Measurements from ENCODE around the gene POU2F2.

Gene POU2F2

DNA sequence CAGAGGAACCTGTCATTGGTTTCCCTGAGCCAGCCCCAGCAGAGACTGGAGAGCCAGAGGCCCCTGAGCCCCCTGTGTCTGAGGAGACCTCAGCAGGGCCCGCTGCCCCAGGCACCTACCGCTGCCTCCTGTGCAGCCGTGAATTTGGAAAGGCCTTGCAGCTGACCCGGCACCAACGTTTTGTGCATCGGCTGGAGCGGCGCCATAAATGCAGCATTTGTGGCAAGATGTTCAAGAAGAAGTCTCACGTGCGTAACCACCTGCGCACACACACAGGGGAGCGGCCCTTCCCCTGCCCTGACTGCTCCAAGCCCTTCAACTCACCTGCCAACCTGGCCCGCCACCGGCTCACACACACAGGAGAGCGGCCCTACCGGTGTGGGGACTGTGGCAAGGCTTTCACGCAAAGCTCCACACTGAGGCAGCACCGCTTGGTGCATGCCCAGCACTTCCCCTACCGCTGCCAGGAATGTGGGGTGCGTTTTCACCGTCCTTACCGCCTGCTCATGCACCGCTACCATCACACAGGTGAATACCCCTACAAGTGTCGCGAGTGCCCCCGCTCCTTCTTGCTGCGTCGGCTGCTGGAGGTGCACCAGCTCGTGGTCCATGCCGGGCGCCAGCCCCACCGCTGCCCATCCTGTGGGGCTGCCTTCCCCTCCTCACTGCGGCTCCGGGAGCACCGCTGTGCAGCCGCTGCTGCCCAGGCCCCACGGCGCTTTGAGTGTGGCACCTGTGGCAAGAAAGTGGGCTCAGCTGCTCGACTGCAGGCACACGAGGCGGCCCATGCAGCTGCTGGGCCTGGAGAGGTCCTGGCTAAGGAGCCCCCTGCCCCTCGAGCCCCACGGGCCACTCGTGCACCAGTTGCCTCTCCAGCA, 52.1 kb downstream of the POU2F2 start:
- DNase-seq = no peak

DNA sequence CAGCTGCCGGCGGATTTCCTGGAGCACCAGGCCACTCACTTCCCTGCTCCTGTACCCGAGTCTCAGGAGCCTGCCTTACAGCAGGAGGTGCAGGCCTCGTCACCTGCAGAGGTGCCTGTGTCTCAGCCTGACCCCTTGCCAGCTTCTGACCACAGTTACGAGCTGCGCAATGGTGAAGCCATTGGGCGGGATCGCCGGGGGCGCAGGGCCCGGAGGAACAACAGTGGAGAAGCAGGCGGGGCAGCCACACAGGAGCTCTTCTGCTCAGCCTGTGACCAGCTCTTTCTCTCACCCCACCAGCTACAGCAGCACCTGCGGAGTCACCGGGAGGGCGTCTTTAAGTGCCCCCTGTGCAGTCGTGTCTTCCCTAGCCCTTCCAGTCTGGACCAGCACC, 53.0 kb downstream of the POU2F2 start:
- DNase-seq = no peak

DNA sequence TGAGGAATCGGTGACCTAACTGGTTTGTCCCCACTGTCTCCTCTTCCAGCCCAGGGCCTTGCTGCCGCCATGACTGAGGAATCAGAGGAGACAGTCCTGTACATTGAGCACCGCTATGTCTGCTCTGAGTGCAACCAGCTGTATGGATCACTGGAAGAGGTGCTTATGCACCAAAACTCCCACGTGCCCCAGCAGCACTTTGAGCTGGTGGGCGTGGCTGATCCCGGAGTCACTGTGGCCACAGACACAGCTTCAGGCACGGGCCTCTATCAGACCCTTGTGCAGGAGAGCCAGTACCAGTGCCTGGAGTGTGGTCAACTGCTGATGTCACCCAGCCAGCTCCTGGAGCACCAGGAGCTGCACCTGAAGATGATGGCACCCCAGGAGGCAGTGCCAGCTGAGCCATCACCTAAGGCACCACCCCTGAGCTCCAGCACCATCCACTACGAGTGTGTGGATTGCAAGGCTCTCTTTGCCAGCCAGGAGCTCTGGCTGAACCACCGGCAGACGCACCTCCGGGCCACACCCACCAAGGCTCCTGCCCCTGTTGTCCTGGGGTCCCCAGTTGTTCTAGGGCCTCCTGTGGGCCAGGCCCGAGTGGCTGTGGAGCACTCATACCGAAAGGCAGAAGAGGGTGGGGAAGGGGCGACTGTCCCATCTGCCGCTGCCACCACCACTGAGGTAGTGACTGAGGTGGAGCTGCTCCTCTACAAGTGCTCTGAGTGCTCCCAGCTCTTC, 53.5 kb downstream of the POU2F2 start:
- DNase-seq = no peak

DNA sequence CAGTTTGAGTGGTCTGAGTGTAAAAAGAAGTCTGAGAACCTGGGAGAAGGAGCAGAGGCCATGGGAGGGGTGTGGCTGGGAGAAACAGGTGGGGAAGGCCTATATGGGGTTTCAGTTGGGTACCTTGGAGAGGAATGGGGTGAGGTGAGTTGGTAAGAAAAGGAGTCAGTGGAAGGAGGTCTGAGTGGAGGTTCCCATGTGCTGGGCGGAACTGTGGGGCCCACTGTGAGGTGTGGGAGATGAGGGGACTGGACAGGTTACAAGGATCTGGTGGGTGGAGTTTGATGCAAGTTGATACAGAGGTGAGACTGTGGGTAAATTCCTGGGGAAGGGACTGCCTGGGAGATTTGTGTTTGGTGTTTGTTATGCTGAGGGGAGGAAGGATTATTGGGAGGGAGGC, 54.2 kb downstream of the POU2F2 start:
- DNase-seq = no peak

DNA sequence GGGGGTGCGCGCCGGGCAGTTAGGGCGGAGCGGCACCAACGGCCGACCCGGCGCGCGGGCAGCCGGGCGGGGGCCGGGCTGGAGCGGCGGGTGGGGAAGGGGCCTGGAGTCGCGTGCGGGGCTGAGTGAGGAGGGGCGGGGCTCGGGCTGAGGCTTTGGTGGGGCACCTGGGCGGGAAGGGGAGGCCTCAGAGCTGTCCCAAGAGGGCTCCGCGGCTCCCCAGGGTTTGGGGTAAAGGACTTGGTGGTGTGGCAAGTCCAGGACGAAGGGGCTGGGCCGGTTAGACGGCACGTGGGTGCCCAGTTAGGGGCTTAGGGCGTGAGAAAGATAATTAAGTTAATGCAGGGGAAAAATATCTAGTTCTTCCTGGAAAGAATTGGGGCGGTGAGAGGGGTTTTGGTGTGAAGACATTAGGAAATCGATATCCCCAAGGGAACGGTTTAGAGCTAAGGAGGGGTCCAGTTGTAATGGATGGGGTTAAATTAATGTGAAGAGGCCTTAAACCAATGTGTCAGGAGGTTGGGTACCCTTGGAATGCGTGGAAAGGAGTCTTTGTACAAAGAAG, 55.8 kb downstream of the POU2F2 start:
- no peak for DNase-seq

DNA sequence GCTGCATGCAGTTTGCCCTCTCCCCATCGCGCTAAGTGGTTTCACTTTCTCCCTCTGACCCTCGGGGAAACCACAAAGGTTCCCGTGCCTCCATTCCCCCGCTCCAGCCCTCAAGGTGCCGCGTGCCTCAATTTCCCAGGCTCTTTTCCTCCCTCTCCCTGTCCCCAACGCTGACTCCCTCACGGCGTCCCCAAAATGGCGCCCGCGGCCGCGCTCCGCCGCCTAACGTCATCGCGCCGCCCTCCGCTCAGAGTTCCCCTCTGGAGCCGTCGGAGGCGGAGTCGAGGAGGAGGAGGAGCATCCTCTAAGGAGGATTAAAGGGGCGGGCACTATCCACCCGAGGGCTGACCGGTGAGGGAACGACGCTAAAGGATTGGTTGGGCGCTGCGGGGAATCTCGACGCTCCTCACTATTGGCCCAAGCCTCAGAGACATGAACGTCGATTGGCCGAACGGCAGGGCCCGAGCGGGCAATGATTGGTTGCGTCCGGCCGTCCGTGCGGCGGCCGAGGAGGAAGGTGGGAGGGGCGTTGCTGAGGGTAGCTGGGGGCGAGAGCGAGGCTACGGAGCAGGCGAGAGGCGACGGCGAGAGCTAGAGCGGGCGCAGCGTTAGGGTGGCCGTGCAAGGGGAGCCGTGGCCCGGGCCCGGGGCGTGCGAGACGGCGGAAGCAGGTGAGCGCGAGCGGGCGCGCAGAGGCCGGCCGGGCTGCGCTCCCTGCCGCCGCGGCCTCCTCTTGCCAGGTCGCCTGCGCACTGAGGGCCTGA, 56.4 kb downstream of the POU2F2 start, which contains the start of gene ZNF574:
ZNF574 (plus strand) TSS at position 551 of the 764 bp plus-strand sequence. CDS start 2,441 bp downstream, outside the sequence.
- DNase-seq = peak; percentile 89 to 99 (median 97)

DNA sequence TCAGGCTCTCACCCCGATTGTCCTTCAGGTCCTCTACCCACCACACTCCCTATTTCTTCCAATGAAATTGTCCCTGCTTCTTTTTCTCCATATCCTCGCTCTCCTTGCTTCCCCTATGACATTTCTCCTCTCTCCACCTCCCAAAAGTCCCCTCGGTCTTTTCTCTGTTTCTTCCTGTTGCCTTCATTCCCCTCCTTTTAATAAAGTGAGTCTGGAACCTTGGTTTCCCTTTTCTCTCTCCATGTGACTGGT, 57.0 kb downstream of the POU2F2 start:
- DNase-seq = peak in 1 of 14 donors; percentile 42

DNA sequence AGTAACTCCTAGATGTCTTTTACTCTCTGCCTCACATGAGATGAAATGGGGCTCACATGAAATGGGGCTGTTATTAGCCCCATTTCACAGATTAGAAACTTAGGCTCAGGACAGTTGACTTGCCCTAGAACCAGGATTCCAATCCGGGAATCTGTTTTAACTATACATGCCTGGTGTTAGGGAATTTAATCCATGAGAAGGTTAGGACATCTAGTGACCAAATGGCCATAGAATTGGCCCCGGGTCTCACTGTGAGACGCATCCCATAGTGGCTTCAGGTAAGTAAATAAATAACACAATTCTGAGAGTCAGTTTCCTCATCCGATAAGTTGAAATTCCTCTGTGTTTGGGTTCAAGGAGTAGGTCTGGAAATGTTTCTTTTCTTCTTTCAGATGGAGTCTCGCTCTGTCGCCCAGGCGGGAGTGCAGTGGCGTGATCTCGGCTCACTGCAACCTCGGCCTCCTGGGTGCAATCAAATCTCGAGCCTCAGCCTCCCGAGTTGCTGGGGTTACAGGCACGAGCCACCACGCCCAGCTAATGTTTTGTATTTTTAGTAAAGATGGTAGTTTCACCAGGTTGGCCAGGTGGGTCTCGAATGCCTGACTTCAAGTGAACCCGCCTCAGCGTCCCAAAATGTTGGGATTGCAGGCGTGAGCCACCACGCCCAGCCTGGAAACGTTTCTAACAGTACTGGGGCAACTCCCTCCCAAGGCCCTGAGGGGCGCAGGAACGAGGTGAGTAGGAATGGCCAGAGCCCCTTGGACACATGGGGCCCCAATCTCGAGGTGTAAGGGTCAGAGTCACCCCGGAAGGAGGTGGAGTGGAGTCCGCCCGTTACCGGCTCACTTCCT, 57.5 kb downstream of the POU2F2 start:
- DNase-seq = peak in 1 of 14 donors; percentile 30

DNA sequence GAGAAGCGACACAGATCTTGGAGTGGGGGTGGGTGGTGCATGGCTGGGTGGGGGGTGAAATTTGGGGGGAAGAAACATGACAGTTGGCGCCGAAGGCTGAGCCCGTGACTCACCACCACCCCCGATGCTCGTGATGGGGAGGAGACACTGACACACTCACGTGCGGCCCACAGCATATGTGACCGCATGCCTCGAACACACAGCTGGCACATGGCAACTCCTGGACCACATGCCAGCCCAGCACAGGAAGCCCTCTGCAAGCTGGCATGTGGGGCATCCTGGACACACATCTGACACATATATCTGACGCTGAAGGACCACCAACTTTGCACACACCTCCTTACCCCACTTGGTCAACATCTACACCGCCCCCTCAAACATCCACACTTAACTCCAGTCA, 61.0 kb downstream of the POU2F2 start:
- no peak for DNase-seq

DNA sequence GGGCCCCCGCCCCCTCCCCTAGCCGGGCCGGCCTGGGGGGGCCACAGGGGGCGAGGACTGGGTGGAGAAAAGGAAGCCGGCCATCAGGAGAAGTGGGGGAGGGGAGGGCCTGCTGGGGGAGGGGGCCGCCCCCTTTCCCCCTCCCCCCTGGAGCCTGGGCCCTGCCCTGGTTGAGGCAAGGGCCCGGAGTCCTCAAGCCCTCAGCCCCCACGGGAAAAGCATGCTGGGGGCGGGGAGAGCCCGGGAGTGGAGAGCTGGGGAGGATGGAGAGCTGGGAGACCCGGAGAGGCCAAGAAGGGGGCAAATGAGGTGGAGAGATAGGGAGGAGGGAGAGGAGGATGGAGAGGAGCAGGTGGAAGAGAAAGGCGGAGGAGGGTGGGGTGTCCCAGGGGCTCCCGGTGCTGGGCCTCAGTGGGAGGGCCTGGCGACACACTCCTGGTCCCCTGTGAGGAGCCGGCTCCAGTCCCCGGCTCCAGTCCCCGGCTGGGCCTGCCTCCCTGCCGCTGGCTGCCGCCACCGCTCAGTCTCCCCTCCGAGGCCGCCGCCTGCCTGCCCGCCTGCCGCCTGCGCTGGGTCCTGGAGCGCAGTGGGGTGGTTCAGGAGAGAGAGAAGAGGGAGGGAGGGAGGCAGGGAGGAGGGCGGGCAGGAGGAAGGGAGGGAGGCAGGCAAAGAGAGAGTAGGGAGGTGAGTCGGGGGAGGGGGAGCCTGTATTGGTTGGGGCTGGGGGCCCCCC, 62.5 kb downstream of the POU2F2 start, which contains the start of gene GRIK5:
GRIK5 (minus strand) TSS at position 588 of the 733 bp plus-strand sequence. CDS start 4,436 bp downstream, outside the sequence.
- DNase-seq = peak in 5 of 14 donors; percentile 5 to 56 (median 13)

DNA sequence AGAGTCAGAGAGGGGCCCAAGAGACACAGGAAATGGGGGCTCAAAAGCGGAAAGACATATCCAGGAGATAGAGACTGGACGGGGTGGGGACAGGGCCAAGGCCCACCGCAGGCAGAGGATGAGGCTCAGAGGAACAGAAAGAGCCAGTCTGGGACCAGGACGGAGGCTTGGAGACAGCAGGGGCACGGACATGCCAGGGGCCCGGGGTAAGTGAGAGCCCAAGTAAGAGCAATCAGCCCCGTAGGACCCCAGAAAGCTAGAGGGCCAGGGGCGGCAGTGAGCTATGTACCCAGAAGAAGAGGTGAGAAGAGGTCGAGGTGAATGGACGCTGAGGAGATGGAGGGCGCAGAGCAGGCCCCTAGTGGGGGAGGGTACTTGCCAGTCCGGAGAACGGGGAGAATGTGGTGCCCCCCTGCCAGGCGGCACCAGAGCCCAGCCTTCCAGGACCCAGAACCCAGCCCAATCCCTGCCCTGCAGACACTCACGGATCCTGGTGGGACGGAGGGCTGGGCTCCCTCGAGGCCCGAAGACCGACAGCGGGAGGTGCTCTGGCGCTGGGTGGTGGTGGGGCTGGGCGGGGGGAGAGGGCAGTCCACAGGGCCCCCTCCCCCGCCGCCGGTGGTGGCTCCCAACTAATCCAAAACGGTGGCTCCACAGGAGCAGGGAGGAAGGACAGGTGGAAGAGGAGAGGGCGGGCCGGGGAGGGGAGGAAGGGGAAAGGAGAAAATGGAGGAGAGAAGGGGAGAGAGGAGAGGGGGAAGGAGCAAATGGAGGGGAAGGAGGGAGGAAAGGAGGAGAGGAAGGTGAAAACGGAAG, 63.3 kb downstream of the POU2F2 start:
- DNase-seq = peak in 1 of 14 donors; percentile 27

DNA sequence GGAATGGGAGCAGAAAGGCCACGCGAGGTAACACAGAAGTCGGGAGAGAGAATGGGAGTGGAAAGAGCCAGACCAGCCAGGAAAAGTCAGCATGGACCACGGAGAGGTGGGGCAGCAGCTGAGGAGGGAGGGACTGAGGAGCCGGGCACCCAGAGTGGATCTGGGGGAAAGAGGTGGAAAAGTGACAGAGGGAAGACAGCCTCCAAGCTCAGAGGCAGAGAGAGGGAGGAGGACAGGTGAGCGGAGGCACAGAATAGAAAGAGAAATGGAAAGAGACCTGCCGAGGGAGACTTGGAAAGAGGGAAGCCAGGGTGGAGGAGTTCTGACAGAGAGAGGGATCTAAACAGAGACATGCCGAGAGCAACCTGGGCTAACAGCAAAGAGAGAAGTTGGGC, 63.9 kb downstream of the POU2F2 start:
- peak in 1 of 14 donors; percentile 32 for DNase-seq

DNA sequence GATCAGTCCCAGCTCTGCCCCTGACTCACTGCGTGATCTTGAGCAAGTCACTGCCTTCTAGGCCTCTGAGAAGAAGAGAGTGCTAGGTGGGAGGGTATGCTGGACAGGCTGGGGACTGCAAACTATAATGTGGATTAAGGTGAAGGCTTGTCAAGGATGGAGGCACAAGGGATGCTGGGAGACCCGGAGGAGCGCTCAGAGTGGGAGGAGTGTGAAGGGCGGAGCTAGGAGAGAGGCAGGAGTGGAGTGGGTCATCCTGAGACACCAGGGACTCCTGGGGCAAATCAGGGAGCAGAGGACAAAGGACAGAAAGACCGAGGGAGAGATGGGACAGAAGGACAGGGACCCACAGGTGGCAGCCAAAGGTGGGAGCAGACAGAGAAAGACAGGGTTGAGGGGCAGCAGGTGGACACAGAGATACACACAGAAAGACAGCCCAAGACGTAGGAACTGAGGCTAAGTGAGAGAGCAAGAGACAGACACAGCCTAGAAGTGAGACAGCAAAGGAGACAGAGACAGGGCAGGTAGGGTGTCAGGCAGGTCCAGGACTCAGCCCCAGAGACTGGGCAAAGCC, 64.8 kb downstream of the POU2F2 start:
- peak in 1 of 14 donors; percentile 38 for DNase-seq

DNA sequence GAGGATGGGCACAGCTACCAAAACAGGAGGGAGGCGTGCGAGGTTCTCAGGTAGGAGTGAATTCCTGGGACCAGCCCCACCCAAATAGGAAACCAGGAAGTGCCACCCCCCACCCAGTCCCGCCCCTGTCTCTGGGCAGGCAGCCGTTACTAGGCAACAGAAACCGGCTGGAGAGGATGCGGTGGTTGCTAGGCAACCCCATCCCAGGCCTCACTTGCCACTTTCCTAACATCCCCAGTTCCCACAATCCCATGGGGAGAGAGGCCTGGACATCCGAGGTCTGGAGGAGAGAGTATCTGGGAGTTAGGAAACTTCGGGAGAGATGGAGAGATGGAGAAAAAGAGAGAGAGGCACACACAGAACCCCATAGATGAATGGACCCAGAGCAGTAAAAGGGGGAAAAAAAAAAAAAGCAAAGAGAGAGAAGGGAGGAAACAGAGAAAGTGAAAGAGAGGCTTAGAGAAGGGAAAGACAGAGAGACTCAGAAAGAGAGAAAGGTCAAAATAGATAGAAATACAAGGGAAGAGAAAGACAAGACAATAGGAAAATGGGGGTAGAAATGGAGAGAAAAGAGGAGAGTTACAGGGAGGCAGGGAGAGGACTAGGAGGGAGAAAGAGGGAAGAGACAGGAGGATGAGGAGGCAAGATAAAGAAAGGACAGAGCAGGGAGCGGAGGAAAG, 66.0 kb downstream of the POU2F2 start:
- DNase-seq = peak in 2 of 14 donors; percentile 7 to 39

DNA sequence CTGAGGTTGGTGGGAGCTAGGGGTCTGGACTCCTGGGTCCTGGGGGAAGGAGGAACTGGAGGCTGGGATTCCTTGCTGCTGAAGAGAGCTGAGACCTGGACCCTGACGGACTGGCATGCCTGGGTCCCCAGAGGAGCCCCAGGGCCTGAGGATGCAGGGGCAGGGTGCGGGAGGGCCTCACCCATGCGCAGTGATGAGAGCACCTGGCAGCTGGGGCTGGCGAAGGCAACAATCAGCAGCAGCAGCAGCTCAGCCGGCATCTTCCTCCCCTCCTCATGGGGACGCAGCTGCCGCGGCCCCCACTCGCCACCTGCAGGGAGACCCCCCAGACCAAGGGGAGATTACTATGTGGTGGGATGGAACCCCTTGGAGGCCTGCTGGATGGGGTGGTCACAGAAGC, 66.7 kb downstream of the POU2F2 start:
- no peak for DNase-seq

DNA sequence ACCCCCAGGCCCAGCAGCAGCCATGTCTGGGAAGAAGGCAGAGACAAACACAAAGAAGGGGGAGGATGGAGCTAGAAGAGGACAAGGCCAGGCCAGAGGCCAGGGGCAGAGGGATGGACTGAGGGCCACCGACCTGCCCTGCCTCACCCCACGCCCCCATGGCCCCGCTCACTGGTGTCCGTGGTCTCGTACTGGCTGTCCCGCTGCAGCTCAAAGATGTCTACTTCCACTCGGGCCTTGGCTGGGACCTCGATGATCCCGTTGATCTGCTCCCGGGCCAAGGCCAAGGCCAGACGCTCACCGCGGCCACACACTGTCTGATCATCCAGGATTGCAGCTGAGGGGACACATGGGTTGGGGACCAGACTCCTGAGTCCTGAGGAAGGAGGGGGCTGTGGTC, 67.2 kb downstream of the POU2F2 start:
- DNase-seq = no peak

DNA sequence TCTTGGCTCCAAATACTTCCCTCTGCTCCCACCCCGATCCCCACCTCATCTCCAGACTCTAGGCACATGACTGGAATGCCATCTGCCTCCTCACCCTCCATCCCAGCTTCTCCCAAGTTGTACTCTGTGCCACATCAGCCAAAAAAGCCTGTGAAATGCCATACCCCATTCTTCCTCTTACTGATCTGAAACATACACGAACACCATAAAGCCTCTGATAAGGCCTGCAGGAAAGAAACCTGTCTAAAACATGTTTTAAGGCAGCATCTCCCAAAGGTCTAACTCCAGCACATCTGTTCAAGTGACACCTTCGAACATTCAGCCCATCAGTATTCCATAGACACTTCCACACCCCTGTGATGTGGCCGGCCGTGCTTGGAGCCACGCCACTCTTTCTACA, 67.8 kb downstream of the POU2F2 start:
- DNase-seq = no peak

DNA sequence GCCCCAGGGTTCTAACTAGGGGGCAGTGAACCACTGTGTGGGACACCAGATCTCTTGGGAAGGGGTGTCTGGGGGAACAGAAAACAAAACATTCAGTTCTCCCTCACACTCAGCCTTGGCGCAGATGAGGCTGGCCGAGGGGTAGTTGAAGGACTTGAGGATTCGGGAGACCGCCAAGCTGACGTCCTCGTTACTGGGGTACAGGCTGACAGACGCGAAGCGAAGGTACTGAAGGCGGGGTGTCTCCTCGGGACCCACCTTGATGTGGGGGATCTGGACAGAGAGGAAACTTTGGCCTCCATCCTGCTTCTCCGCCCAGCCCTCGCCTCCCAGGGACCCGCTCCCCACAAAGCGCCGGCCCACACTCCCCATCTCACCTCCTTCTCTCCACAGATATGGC, 69.9 kb downstream of the POU2F2 start:
- DNase-seq = no peak

DNA sequence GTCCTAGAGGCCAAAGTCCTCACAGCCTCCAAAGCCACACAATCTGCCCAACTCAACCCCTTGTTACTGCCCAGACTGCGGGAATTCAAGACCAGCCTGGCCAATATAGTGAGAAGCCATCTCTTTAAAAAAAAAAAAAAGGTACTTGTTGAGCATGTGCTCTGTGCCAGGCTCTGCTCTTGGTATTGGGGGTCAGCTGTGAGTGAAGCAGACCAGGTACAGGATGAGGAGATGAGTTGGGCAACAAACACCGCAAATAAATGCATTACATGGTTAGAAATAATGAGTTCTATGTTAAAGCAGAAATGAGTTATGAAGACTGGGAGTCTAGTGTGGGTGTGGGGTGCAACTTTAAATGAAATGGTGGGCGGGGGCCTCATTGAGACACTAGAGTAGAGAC, 72.1 kb downstream of the POU2F2 start:
- DNase-seq = no peak

Data from C1 segment of cervical spinal cord (tissue), 14 donors.